PFSK-1 (cell line): Measurements from ENCODE around the gene UGGT1.

Source experiments
- FOXP2 ChIP-seq: optimal IDR thresholded peaks from 2 replicates; pipeline ENCODE3; 2011; ENCODE audit warnings: borderline replicate concordance, control low read depth, inconsistent platforms; ENCODE audit not compliant: insufficient read depth; ENCODE audit errors: extremely low read length, extremely low read depth
- POLR2AphosphoS5 ChIP-seq: IDR thresholded peaks from 2 replicates; pipeline ENCODE4 v1.6.1; 2012; ENCODE audit warnings: low read depth, mild to moderate bottlenecking, control low read depth, low read length, moderate library complexity
- REST ChIP-seq, 2 experiments: IDR thresholded peaks; 2 replicates each; pipeline versions ENCODE4 v1.6.1 to v1.8.0; 2011 to 2012; ENCODE audit warnings: low read depth in 2 of 2, low read length in 2 of 2, control low read depth in 1 of 2, inconsistent platforms in 1 of 2, mild to moderate bottlenecking in 1 of 2, moderate library complexity in 1 of 2; ENCODE audit not compliant: insufficient read depth in 1 of 2
- SIN3A ChIP-seq: IDR thresholded peaks from 2 replicates; pipeline ENCODE4 v1.6.1; 2012; ENCODE audit warnings: mild to moderate bottlenecking, low read length, moderate library complexity, borderline replicate concordance; ENCODE audit not compliant: insufficient read depth
- TAF1 ChIP-seq: IDR thresholded peaks from 2 replicates; pipeline ENCODE4 v1.6.1; 2012; ENCODE audit warnings: low read length, control low read depth, borderline replicate concordance; ENCODE audit not compliant: insufficient read depth

The UGGT1 gene

GRCh38 chr2:128235581-128235980 lies 144.6 kb downstream of the UGGT1 start:
- TF ChIP-seq SIN3A (no peak), TAF1 (no peak), REST (IDR thresholded peaks at IDR 0.05; ENCODE audit: insufficient read depth in 1 of 2, low read depth in 2 of 2, low read length in 2 of 2) (no peak), POLR2AphosphoS5 (no peak), FOXP2 (no peak)

GRCh38 chr2:128236491-128237035 lies 145.6 kb downstream of the UGGT1 start:
- TF ChIP-seq SIN3A: no peak
- TF ChIP-seq FOXP2: no peak
- TF ChIP-seq POLR2AphosphoS5: no peak
- TF ChIP-seq REST (IDR thresholded peaks at IDR 0.05; ENCODE audit: insufficient read depth in 1 of 2, low read depth in 2 of 2, low read length in 2 of 2): no peak
- TF ChIP-seq TAF1: no peak

GRCh38 chr2:128237081-128237534 lies 146.1 kb downstream of the UGGT1 start:
- no peak for TF ChIP-seq POLR2AphosphoS5
- no peak for TF ChIP-seq SIN3A
- no peak for TF ChIP-seq FOXP2
- TF ChIP-seq REST (IDR thresholded peaks at IDR 0.05; ENCODE audit: insufficient read depth in 1 of 2, low read depth in 2 of 2, low read length in 2 of 2): no peak
- TF ChIP-seq TAF1: no peak

GRCh38 chr2:128237911-128238697 lies 147.1 kb downstream of the UGGT1 start:
- TF ChIP-seq REST (IDR thresholded peaks at IDR 0.05; ENCODE audit: insufficient read depth in 1 of 2, low read depth in 2 of 2, low read length in 2 of 2): no peak
- TF ChIP-seq POLR2AphosphoS5: no peak
- no peak for TF ChIP-seq TAF1
- no peak for TF ChIP-seq FOXP2
- TF ChIP-seq SIN3A: no peak

- TF ChIP-seq TAF1: no peak
- TF ChIP-seq REST (IDR thresholded peaks at IDR 0.05; ENCODE audit: insufficient read depth in 1 of 2, low read depth in 2 of 2, low read length in 2 of 2): no peak
- TF ChIP-seq SIN3A: no peak
- TF ChIP-seq POLR2AphosphoS5: no peak
These were observed 150.9 kb downstream of the UGGT1 start for GRCh38 chr2:128241896-128242295.
